Left ventricle myocardium inferior (tissue), 1 donor: ENCODE measurements around the gene NKAIN2. TPM values are rescaled to one million over a fixed set of nuclear protein-coding genes. Genes with fewer than 3 reads are reported as not detected.
A peak's percentile ranks its signal among the peaks of the same experiment; 100 is the strongest.

Experiments
- DNase-seq: peaks from one replicate; pipeline ENCODE4 v3.0.0-alpha.2; 2020
- H3K27ac ChIP-seq: fragments of 200-600 bp; replicated peaks from 2 replicates; pipeline ENCODE4 v1.8.0; 2021
- H3K27me3 ChIP-seq: fragments of 200-600 bp; 2 replicates; pipeline ENCODE4 v1.8.0; 2021; ENCODE audit warnings: low read depth
- H3K36me3 ChIP-seq: fragments of 200-600 bp; 2 replicates; pipeline ENCODE4 v1.8.0; 2021
- H3K4me1 ChIP-seq: fragments of 200-600 bp; 2 replicates; pipeline ENCODE4 v1.8.0; 2021
- H3K4me3 ChIP-seq: fragments of 200-600 bp; 2 replicates; pipeline ENCODE4 v1.8.0; 2021; ENCODE audit warnings: mild to moderate bottlenecking, moderate library complexity
- H3K9me3 ChIP-seq: fragments of 200-600 bp; replicated peaks from 2 replicates; pipeline ENCODE4 v1.8.0; 2021
- CTCF ChIP-seq: fragments of 200-600 bp; IDR thresholded peaks from 2 replicates; pipeline ENCODE4 v1.8.0; 2021; ENCODE audit warnings: antibody characterized with exemption, mild to moderate bottlenecking, borderline replicate concordance
- intact Hi-C: fragments of 100-400 bp; cut with micrococcal nuclease; formaldehyde crosslinking; loops from one replicate; pipeline ENCODE4 v1.11.0; 2022
- total RNA-seq: library from RNA; stranded (reverse); fragmentation: NEBNext Ultra II Directional; extraction: Animal tissue kit (Norgen Biotek cat#: 25700); gene quantifications from one replicate; pipeline ENCODE4 v1.2.1, GENCODE V29; 2021
- donor health status: DM: no; HTN: yes; CAD: no; lungs with severe emphysema.

Gene NKAIN2
- total RNA-seq, 1 donor from 2014 or later, result 0.22 TPM

DNA sequence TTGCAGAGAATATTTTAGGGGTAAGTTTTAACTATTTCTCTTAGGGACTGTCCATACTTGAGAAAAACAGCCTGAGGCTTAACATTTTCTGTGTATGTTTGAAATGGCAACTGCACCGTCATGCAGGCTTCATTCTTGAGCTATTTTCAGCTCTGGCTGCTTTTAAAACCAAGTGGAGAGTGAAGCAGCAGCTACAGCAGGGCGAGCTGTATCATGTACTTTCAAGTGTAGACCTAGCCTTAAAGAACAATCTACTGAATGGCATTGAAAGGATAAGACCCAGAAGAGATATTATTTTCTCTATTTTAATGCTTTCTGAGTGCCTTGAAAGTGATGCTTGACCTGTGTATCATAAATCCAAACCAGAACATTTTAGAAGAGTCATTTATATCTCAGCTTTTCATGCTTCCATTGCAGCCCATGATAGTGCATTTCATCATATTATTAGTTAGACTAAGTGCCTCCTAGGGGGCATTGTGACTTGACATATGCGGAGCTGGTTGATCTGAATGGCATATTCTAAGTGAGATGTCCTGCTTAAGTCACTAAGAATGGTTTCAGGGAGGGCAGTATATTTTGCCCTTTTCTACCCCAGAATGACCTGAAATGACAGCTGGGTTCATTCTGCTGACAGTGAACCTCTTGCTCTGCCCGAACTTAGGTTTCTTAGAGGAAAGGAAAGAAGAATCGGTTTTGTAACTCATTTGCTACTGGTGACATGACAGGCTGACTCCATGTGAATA, 85.3 kb downstream of the NKAIN2 start:
- DNase-seq, result no peak
- H3K27ac ChIP-seq, result peak overlapping the region; percentile 31
- no peaks in the 10 kb centered on the region for H3K27me3 ChIP-seq
- no peak overlapping the region for H3K4me3 ChIP-seq
- no peak for TF ChIP-seq CTCF
- H3K4me1 ChIP-seq, result peaks cover 5% of the 10 kb centered on the region
- H3K9me3 ChIP-seq, result no peaks in the 10 kb centered on the region
- intact Hi-C loops, result no loop called here
- H3K36me3 ChIP-seq, result no peaks in the 10 kb centered on the region

DNA sequence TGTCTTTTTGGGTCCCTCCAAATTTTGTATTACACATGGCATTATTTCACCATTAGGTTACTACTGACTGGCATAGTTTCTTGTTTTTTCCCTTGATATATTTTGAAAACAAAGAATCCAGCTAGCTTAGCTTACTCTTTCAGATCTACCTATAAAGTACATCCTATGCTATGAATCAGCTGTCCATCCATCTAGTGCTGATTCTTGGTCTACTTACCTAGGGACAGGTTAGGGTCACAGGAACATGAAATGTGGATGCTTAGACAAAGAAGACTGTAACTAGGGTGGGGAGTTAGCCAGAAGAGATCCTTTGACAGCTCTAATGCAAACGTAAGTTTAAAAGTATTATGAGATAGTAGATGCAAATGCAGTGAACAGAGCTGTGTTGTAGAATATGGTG, 91.7 kb downstream of the NKAIN2 start:
- Histone ChIP-seq H3K27ac (no peak overlapping the region), H3K4me1 (no peaks in the 10 kb centered on the region), H3K27me3 (no peaks in the 10 kb centered on the region), H3K4me3 (no peak overlapping the region), H3K9me3 (no peaks in the 10 kb centered on the region), H3K36me3 (no peaks in the 10 kb centered on the region)
- no peak for DNase-seq
- intact Hi-C loops, result no loop called here
- no peak for TF ChIP-seq CTCF

- no peak for TF ChIP-seq CTCF
- Histone ChIP-seq H3K36me3 (no peaks in the 10 kb centered on the region), H3K27ac (no peak overlapping the region), H3K9me3 (no peaks in the 10 kb centered on the region), H3K27me3 (no peaks in the 10 kb centered on the region), H3K4me1 (no peaks in the 10 kb centered on the region), H3K4me3 (no peak overlapping the region)
- intact Hi-C loops, result no loop called here
- no peak for DNase-seq
Observed at GRCh38 chr6:123895806-123896205, 92.1 kb downstream of the NKAIN2 start.

DNA sequence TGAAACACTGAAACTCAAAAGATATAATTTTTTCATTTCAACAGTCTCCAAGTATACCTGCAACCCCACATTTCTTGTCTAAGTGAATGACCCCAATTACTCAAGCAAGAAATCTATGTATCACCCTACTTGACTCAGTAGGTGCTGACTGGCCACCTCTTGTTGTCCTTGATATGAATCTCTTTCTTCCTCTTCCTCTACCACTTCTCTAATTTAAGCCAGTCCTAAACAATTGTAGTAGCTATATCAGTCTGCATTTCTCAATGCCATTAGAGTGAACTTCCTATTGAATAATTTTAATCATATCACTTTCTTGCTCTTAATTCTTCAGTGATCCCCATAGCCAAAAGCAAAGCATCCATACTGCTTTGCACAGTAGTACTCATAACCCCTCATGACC, 93.2 kb downstream of the NKAIN2 start:
- Histone ChIP-seq H3K9me3 (no peaks in the 10 kb centered on the region), H3K4me3 (no peak overlapping the region), H3K36me3 (no peaks in the 10 kb centered on the region), H3K4me1 (no peaks in the 10 kb centered on the region), H3K27me3 (no peaks in the 10 kb centered on the region), H3K27ac (no peak overlapping the region)
- no peak for TF ChIP-seq CTCF
- DNase-seq, result no peak
- intact Hi-C loops, result no loop called here

DNA sequence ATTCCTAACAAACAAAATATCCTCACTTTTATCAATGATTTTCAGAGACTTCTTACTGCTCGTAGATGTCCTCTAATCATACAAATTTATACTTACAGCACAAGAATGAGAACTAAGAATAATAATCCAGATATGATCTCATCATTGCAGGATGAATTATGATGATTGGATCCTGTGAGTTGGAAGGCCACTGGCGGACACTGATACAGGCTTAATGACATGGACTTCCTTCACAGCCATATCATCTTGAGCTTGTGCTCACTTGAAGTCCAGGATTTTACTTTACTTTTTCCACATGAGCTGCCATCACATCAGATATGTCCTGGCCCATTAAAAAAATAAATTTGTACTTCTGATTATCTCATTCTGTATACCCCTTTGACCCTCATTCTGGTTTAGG, 94.3 kb downstream of the NKAIN2 start:
- no peak for TF ChIP-seq CTCF
- no peak for DNase-seq
- H3K27ac ChIP-seq, result no peak overlapping the region
- no peaks in the 10 kb centered on the region for H3K9me3 ChIP-seq
- H3K36me3 ChIP-seq, result no peaks in the 10 kb centered on the region
- H3K4me3 ChIP-seq, result no peak overlapping the region
- no peaks in the 10 kb centered on the region for H3K4me1 ChIP-seq
- intact Hi-C loops, result no loop called here
- no peaks in the 10 kb centered on the region for H3K27me3 ChIP-seq
